OCI-LY3 (cell line): ENCODE data around the gene ESRRA.

Source experiments
- H2AFZ ChIP-seq: fragments of 200-600, 300-600 bp; shearing (Covaris generic); 2 replicates; pipeline ENCODE4 v1.6.0; 2014; ENCODE audit warnings: antibody characterized with exemption, low read depth, low read length
- H3K27ac ChIP-seq: fragments of 200-600, 300-600 bp; sonication (generic); 2 replicates; pipeline ENCODE4 v1.5.1; 2014; ENCODE audit warnings: mild to moderate bottlenecking, low read length, moderate library complexity, mixed read lengths
- H3K27me3 ChIP-seq: fragments of 200-600, 300-600 bp; sonication (generic); 2 replicates; pipeline ENCODE4 v1.6.1; 2014; ENCODE audit warnings: low read depth, low read length, mixed read lengths
- H3K36me3 ChIP-seq: fragments of 200-600, 300-600 bp; sonication (generic); replicated peaks from 2 replicates; pipeline ENCODE3; 2014; ENCODE audit warnings: low read depth, low read length, mixed read lengths
- H3K4me1 ChIP-seq: fragments of 300-600, 200-600 bp; sonication (generic); 2 replicates; pipeline ENCODE4 v1.6.1; 2014; ENCODE audit warnings: low read length, mixed read lengths
- H3K4me2 ChIP-seq: fragments of 200-600, 300-600 bp; sonication (generic); 2 replicates; pipeline ENCODE4 v1.6.1; 2014; ENCODE audit warnings: low read length, mixed read lengths
- H3K4me3 ChIP-seq: fragments of 300-600, 200-600 bp; sonication (generic); 2 replicates; pipeline ENCODE4 v1.5.1; 2014; ENCODE audit warnings: antibody characterized with exemption, mild to moderate bottlenecking, low read length, moderate library complexity
- H3K79me2 ChIP-seq: fragments of 300-600, 200-600 bp; shearing (Covaris generic); 2 replicates; pipeline ENCODE4 v1.6.1; 2014; ENCODE audit warnings: mild to moderate bottlenecking, low read length, mixed read lengths
- H3K9ac ChIP-seq: fragments of 300-600, 200-600 bp; shearing (Covaris generic); 2 replicates; pipeline ENCODE4 v1.6.0; 2014; ENCODE audit warnings: mild to moderate bottlenecking, low read length, moderate library complexity
- H3K9me3 ChIP-seq: fragments of 200-600, 300-600 bp; shearing (Covaris generic); 2 replicates; pipeline ENCODE4 v1.6.1; 2014; ENCODE audit warnings: low read length, mixed read lengths; ENCODE audit not compliant: insufficient read depth
- H4K20me1 ChIP-seq: fragments of 200-600, 300-600 bp; sonication (generic); 2 replicates; pipeline ENCODE4 v1.6.1; 2016; ENCODE audit warnings: low read length, mixed read lengths; ENCODE audit not compliant: insufficient read depth
- CTCF ChIP-seq: fragments of 200-600, 300-600 bp; sonication (generic); IDR thresholded peaks from 2 replicates; pipeline ENCODE4 v1.5.1; 2014; ENCODE audit warnings: antibody characterized with exemption, low read length, low read depth
- EZH2phosphoT487 ChIP-seq: fragments of 200-600 bp; shearing (Covaris generic); IDR thresholded peaks from 2 replicates; pipeline ENCODE4 v1.6.1; 2018; ENCODE audit warnings: antibody characterized with exemption, mixed run types, low read depth

The ESRRA gene

DNA sequence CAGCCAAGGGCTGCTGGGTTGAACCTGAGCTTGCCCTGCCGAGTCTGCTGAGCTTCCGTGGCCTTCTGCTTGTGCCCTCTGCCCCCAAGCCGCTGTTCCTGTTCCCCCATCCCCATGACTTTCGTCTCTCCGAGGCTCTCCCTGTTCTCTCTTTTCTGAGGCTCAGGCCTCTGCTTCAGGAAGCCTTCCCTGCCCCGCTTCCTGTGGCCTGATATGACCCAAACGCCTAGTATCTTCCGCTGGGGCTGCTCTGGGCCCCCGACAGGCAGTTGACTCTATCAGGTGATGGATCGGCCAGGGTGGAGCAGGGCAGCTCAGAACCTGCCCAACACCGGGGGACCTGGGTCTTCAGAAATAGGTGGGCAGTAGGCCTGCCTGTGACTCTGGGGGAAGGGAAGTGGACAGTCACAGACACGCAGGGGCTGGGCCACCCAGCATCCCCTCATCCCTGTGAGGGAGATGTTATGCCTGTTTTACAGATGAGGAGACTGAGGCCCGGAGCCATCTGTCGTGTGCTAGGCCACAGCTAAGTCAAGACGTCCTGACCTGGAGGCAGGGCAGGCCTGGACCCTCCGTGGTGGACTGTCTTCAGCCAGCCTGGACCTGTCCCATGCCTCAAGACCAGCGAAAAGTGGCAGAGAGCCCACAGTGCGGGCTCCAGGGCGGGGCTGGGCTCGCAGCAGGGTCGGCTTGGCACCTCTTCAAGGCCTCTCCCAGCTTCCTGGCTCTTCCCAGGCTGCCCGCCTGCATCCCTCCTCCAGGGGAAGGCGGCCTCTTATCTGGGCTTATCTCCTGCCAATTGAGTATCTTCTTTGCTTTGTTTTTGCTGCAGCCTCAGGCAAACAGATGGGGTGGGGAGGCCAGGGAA is 37.1 kb upstream of the ESRRA start:
- peaks cover 20% of the 10 kb centered on the region for H3K4me1 ChIP-seq
- no peaks in the 10 kb centered on the region for H4K20me1 ChIP-seq
- no peak for TF ChIP-seq CTCF
- TF ChIP-seq EZH2phosphoT487: no peak
- no peaks in the 10 kb centered on the region for H3K9me3 ChIP-seq
- no peak overlapping the region for H2AFZ ChIP-seq
- no peaks in the 10 kb centered on the region for H3K27me3 ChIP-seq
- H3K36me3 ChIP-seq: peaks cover 14% of the 10 kb centered on the region
- peak overlapping the region; percentile 97 for H3K4me2 ChIP-seq
- H3K79me2 ChIP-seq: peaks cover 17% of the 10 kb centered on the region
- peak overlapping the region; percentile 88 for H3K4me3 ChIP-seq
- H3K9ac ChIP-seq: peak overlapping the region; percentile 89
- H3K27ac ChIP-seq: peak overlapping the region; percentile 85

DNA sequence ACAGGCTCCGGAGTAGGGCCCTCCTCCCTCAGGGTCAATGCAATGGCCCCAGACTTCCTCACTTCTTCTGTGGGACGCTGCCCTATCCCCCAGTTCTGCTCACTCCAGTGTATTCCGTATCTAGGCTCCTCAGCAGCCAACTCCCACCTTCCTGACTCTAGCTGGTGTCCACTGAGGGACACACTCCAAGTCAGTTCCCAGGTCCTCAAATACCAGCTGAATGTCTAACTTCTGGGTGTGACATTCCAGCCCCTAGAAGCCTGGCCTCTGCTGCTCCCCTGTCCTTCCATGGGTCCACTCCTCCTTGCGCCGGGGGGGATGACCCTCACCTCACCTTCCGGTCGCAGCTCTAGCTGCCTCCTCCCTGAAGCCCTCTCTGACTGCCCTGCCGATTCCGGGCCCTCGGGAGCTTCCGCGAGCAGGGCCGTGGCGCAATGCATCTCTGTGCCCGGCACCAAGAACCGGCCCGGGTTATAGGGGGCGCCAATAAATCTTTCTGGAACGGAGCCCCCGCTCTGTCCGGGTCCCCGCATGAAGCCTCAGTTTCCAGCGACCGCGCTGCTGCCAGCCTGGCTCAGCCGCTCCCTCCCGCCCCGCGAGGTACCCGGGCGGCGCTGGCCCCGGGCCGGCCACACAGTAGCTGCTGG is 36.3 kb upstream of the ESRRA start:
- H3K79me2 ChIP-seq: peaks cover 17% of the 10 kb centered on the region
- H3K36me3 ChIP-seq: peaks cover 9% of the 10 kb centered on the region
- H3K4me2 ChIP-seq: peak overlapping the region; percentile 97
- H3K27me3 ChIP-seq: no peaks in the 10 kb centered on the region
- no peaks in the 10 kb centered on the region for H3K9me3 ChIP-seq
- peak overlapping the region; percentile 85 for H3K27ac ChIP-seq
- peak overlapping the region; percentile 64; the same call in 1 of the 2 replicates for H2AFZ ChIP-seq
- peak overlapping the region; percentile 88 for H3K4me3 ChIP-seq
- 0 out of 2 replicates have a peak, but pooled peaks have one; percentile 27 for TF ChIP-seq CTCF
- TF ChIP-seq EZH2phosphoT487: no peak
- peak overlapping the region; percentile 89 for H3K9ac ChIP-seq
- H4K20me1 ChIP-seq: no peaks in the 10 kb centered on the region
- H3K4me1 ChIP-seq: peaks cover 20% of the 10 kb centered on the region

DNA sequence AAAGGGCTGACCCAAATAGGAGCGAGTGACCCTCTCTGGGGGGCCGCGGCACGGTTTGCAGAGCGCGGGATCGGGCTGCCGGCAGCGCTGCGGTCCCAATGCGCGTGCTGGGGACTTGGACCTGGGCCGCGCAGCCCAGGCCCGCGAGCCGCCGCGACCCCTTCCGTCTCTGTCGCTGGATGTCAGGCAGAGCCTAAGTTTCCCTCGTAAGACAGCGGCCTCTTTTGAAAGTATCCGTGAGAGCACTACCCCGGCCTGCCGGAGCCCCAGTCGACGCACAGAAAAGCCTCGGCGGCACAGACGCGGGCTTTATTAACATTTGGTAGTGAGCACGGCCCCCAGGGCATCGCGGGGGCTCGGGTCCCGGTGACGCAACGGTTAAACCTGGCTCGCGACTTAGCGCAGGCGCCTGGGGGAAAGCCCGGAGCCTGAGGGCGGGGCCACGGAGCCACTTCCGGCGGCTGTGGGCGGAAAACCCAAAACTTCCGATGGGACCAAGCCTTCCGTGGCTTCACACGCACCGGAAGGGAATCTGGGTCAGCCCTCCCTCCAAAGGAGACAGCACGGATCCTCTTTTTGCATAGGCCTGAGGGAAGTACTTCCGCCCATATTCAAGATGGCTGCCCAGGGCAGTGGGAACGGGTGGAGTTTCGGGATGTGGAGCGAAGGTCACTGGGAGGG is 35.6 kb upstream of the ESRRA start:
- Histone ChIP-seq H3K4me1 (peaks cover 20% of the 10 kb centered on the region), H3K27ac (peak overlapping the region; percentile 85), H4K20me1 (no peaks in the 10 kb centered on the region), H3K9ac (peak overlapping the region; percentile 89), H3K27me3 (no peaks in the 10 kb centered on the region), H3K4me3 (peak overlapping the region; percentile 88), H3K79me2 (peaks cover 17% of the 10 kb centered on the region), H3K4me2 (peak overlapping the region; percentile 97), H3K36me3 (peaks cover 9% of the 10 kb centered on the region), H3K9me3 (no peaks in the 10 kb centered on the region), H2AFZ (peak overlapping the region; percentile 64)
- 0 out of 2 replicates have a peak, but pooled peaks have one; percentile 8 for TF ChIP-seq CTCF
- no peak for TF ChIP-seq EZH2phosphoT487
